ENCODE measurements around the gene SLC6A19. TPM values are rescaled to one million over a fixed set of nuclear protein-coding genes. Genes with fewer than 3 reads are reported as not detected.

Gene SLC6A19
- total RNA-seq, 4 donors from 2014 or later: under 0.01 TPM; not detected in 3

- peaks cover 0 to 12% of the 10 kb centered on the region in 2 donors for H3K27me3 ChIP-seq
- peaks cover 0 to 23% (median 7%) of the 10 kb centered on the region in 4 donors for H3K4me1 ChIP-seq
- TF ChIP-seq POLR2A (IDR thresholded peaks at IDR 0.05) (no peak), EP300 (IDR thresholded peaks at IDR 0.05) (no peak), CTCF (IDR thresholded peaks at IDR 0.05) (no peak)
- H3K9me3 ChIP-seq: no peaks in the 10 kb centered on the region
- no peak overlapping the region for H3K27ac ChIP-seq
- no peak for DNase-seq (ENCODE audit: low spot score in 2 of 2)
- no peak overlapping the region for H3K4me3 ChIP-seq
- 73 to 74% methylated on average over 24 to 27 of the region's 27 CpGs for WGBS, 2 donors
- H3K36me3 ChIP-seq: no peaks in the 10 kb centered on the region
Measured at GRCh38 chr5:1164696-1165630, 36.4 kb upstream of the SLC6A19 start.

GRCh38 chr5:1165864-1166263 is 35.5 kb upstream of the SLC6A19 start:
- Histone ChIP-seq H3K27ac (no peak overlapping the region), H3K9me3 (no peaks in the 10 kb centered on the region), H3K36me3 (no peaks in the 10 kb centered on the region), H3K27me3 (peaks cover 0 to 12% of the 10 kb centered on the region in 2 donors), H3K4me3 (no peak overlapping the region), H3K4me1 (peaks cover 0 to 23% (median 7%) of the 10 kb centered on the region in 4 donors)
- no peak for DNase-seq (ENCODE audit: low spot score in 2 of 2)
- TF ChIP-seq EP300 (IDR thresholded peaks at IDR 0.05) (no peak), CTCF (IDR thresholded peaks at IDR 0.05) (no peak)

GRCh38 chr5:1166370-1166769 is 35.0 kb upstream of the SLC6A19 start:
- H3K27me3 ChIP-seq: peaks cover 0 to 12% of the 10 kb centered on the region in 2 donors
- TF ChIP-seq POLR2A (IDR thresholded peaks at IDR 0.05): no peak
- no peak for TF ChIP-seq CTCF (IDR thresholded peaks at IDR 0.05)
- TF ChIP-seq EP300 (IDR thresholded peaks at IDR 0.05): no peak
- H3K36me3 ChIP-seq: no peaks in the 10 kb centered on the region
- H3K4me1 ChIP-seq: peaks cover 0 to 22% (median 7%) of the 10 kb centered on the region in 4 donors
- no peak overlapping the region for H3K4me3 ChIP-seq
- no peaks in the 10 kb centered on the region for H3K9me3 ChIP-seq
- no peak overlapping the region for H3K27ac ChIP-seq
- no peak for DNase-seq (ENCODE audit: low spot score in 2 of 2)

- 39 to 52% methylated on average over 4 of the region's 4 CpGs for WGBS, 2 donors
- Histone ChIP-seq H3K4me1 (peaks cover 0 to 13% (median 4%) of the 10 kb centered on the region in 4 donors), H3K27me3 (peaks cover 0 to 12% of the 10 kb centered on the region in 2 donors), H3K9me3 (no peaks in the 10 kb centered on the region), H3K4me3 (no peak overlapping the region), H3K36me3 (no peaks in the 10 kb centered on the region), H3K27ac (no peak overlapping the region)
- no peak for DNase-seq (ENCODE audit: low spot score in 2 of 2)
- no peak for TF ChIP-seq EP300 (IDR thresholded peaks at IDR 0.05)
Measured at GRCh38 chr5:1167361-1167727, 34.1 kb upstream of the SLC6A19 start.

GRCh38 chr5:1167728-1168709 is 33.4 kb upstream of the SLC6A19 start:
- Histone ChIP-seq H3K4me3 (no peak overlapping the region), H3K36me3 (no peaks in the 10 kb centered on the region), H3K27me3 (peaks cover 0 to 12% of the 10 kb centered on the region in 2 donors), H3K4me1 (peaks cover 0 to 10% (median 4%) of the 10 kb centered on the region in 4 donors), H3K9me3 (no peaks in the 10 kb centered on the region), H3K27ac (no peak overlapping the region)
- peak; percentile 51 to 75 for DNase-seq (ENCODE audit: low spot score in 2 of 2)
- WGBS, 2 donors: 16 to 22% methylated on average over 21 to 28 of the region's 28 CpGs
- TF ChIP-seq CTCF (IDR thresholded peaks at IDR 0.05): peak; percentile 56 to 79 (median 63)
- TF ChIP-seq EP300 (IDR thresholded peaks at IDR 0.05): no peak

All from tibial nerve (tissue), 4 donors.